Endothelial cell of umbilical vein (primary cell): ENCODE measurements around the gene EFHB. TPM values are rescaled to one million over a fixed set of nuclear protein-coding genes. Genes with fewer than 3 reads are reported as not detected.

Source experiments
- polyA plus RNA-seq, 4 experiments: library from polyadenylated mRNA; depleted of rRNA in 3 of 4; stranded (reverse) in 3 of 4; unstranded in 1 of 4; fragments of >200 nt; gene quantifications; 2 replicates each; pipeline versions ENCODE4 v1.2.1 to v1.2.3, GENCODE V29; 2011 to 2012; ENCODE audit warnings: missing spikeins in 1 of 4
- total RNA-seq: library from RNA; stranded (reverse); gene quantifications from 2 replicates; pipeline ENCODE4 v1.2.3, GENCODE V29; 2021

The EFHB gene
- total and polyA plus RNA-seq, 2 donors (not counting 3 experiments of a cell fraction or from before 2014, with no cell fraction given) = 0.82 TPM; not detected in 1

Other genes with a start within 250 kb of the EFHB start
- 63.8 and 66.9 TPM in 2 replicates for gene RAB5A, start 12.9 kb upstream of the EFHB start, total RNA-seq
- 17.9 and 20.6 TPM in 2 replicates for gene RAB5A, start 12.9 kb upstream of the EFHB start, polyA plus RNA-seq
- not detected in 2 replicates for gene PP2D1, start 78.0 kb upstream of the EFHB start, total RNA-seq
- not detected in 2 replicates for gene PP2D1, start 78.0 kb upstream of the EFHB start, polyA plus RNA-seq
- gene KAT2B, start 106.2 kb upstream of the EFHB start, total RNA-seq = 9.7 and 11.0 TPM in 2 replicates
- 1.9 and 2.6 TPM in 2 replicates for gene KAT2B, start 106.2 kb upstream of the EFHB start, polyA plus RNA-seq